DND-41 (cell line): ENCODE results near the gene SNX9.

Experiments used
- ATAC-seq: fragments of 200-7000 bp; cut with Tn5 transposase; 3 replicates; pipeline ENCODE4 v1.9.1; 2021; ENCODE audit warnings: low read depth; ENCODE audit not compliant: insufficient read depth
- DNase-seq: peaks from one replicate; pipeline ENCODE4 v3.0.0-alpha.2; 2020
- H2AFZ ChIP-seq: 2 replicates; pipeline ENCODE4 v1.6.0; 2012; ENCODE audit warnings: low read depth, low read length
- H3K27ac ChIP-seq: 2 replicates; pipeline ENCODE4 v1.5.1; 2012; ENCODE audit warnings: low read length, inconsistent platforms
- H3K27me3 ChIP-seq: fragments of 200-600 bp; sonication (generic); 2 replicates; pipeline ENCODE4 v1.6.0; 2012; ENCODE audit warnings: low read length, mild to moderate bottlenecking, inconsistent platforms; ENCODE audit not compliant: insufficient read depth, poor library complexity
- H3K36me3 ChIP-seq: 2 replicates; pipeline ENCODE4 v1.5.1; 2012; ENCODE audit warnings: low read length, inconsistent platforms; ENCODE audit not compliant: insufficient read depth
- H3K4me1 ChIP-seq: 2 replicates; pipeline ENCODE4 v1.5.1; 2012; ENCODE audit warnings: mild to moderate bottlenecking, low read length; ENCODE audit not compliant: insufficient read depth
- H3K4me2 ChIP-seq: 2 replicates; pipeline ENCODE4 v1.6.0; 2012; ENCODE audit warnings: mild to moderate bottlenecking, moderate library complexity, low read length, inconsistent platforms; ENCODE audit not compliant: insufficient read depth
- H3K4me3 ChIP-seq, 2 experiments: fragments of 200-600 bp in 1 of 2; shearing (Covaris generic) in 1 of 2; 2 replicates each; pipeline ENCODE4 v1.5.1; 2012 to 2016; ENCODE audit warnings: inconsistent platforms in 2 of 2, low read length in 2 of 2, mild to moderate bottlenecking in 2 of 2, low read depth in 1 of 2, moderate library complexity in 1 of 2
- H3K79me2 ChIP-seq: 2 replicates; pipeline ENCODE4 v1.6.0; 2012; ENCODE audit warnings: low read length, inconsistent platforms; ENCODE audit not compliant: insufficient read depth
- H3K9ac ChIP-seq: 2 replicates; pipeline ENCODE4 v1.6.0; 2012; ENCODE audit warnings: low read depth, mild to moderate bottlenecking, inconsistent platforms, low read length, moderate library complexity
- H3K9me3 ChIP-seq: 2 replicates; pipeline ENCODE4 v1.5.1; 2012; ENCODE audit warnings: low read length, moderate library complexity, mild to moderate bottlenecking, inconsistent platforms; ENCODE audit not compliant: insufficient read depth, severe bottlenecking
- H4K20me1 ChIP-seq: 2 replicates; pipeline ENCODE4 v1.6.0; 2012; ENCODE audit warnings: low read length; ENCODE audit not compliant: insufficient read depth
- CTCF ChIP-seq: IDR thresholded peaks from 2 replicates; pipeline ENCODE4 v1.5.1; 2012; ENCODE audit warnings: borderline replicate concordance, low read length, moderate library complexity, mild to moderate bottlenecking; ENCODE audit not compliant: poor library complexity, severe bottlenecking; ENCODE audit errors: extremely low read depth
- EZH2 ChIP-seq: IDR thresholded peaks from 3 replicates; pipeline ENCODE4 v1.6.1; 2012; ENCODE audit warnings: borderline replicate concordance, low read depth, mild to moderate bottlenecking, moderate library complexity, low read length, inconsistent platforms; ENCODE audit not compliant: severe bottlenecking

SNX9 gene

GRCh38 chr6:157929076-157929475, 106.0 kb downstream of the SNX9 start:
- Histone ChIP-seq H3K27me3 (no peaks in the 10 kb centered on the region), H3K36me3 (no peaks in the 10 kb centered on the region), H3K9me3 (no peaks in the 10 kb centered on the region), H3K27ac (no peak overlapping the region), H3K4me1 (no peaks in the 10 kb centered on the region), H3K79me2 (no peaks in the 10 kb centered on the region), H3K4me3 (no peak overlapping the region), H3K4me2 (no peak overlapping the region), H3K9ac (no peak overlapping the region), H2AFZ (no peak overlapping the region), H4K20me1 (no peaks in the 10 kb centered on the region)
- no peak for ATAC-seq
- TF ChIP-seq CTCF (no peak), EZH2 (no peak)
- no peak for DNase-seq

GRCh38 chr6:157929765-157930319, 106.8 kb downstream of the SNX9 start:
- Histone ChIP-seq H3K4me3 (no peak overlapping the region), H3K27ac (no peak overlapping the region), H3K36me3 (no peaks in the 10 kb centered on the region), H3K9ac (no peak overlapping the region), H4K20me1 (no peaks in the 10 kb centered on the region), H3K4me2 (no peak overlapping the region), H3K27me3 (no peaks in the 10 kb centered on the region), H3K4me1 (no peaks in the 10 kb centered on the region), H2AFZ (no peak overlapping the region), H3K9me3 (no peaks in the 10 kb centered on the region), H3K79me2 (no peaks in the 10 kb centered on the region)
- DNase-seq (no peak), ATAC-seq (no peak)
- TF ChIP-seq EZH2 (no peak), CTCF (no peak)

GRCh38 chr6:157935786-157936185, 112.7 kb downstream of the SNX9 start:
- no peaks in the 10 kb centered on the region for H3K9me3 ChIP-seq
- no peak overlapping the region for H3K9ac ChIP-seq
- H3K27me3 ChIP-seq: no peaks in the 10 kb centered on the region
- H3K79me2 ChIP-seq: no peaks in the 10 kb centered on the region
- H4K20me1 ChIP-seq: no peaks in the 10 kb centered on the region
- DNase-seq (no peak), ATAC-seq (no peak)
- H3K27ac ChIP-seq: no peak overlapping the region
- H2AFZ ChIP-seq: no peak overlapping the region
- H3K4me2 ChIP-seq: no peak overlapping the region
- H3K4me3 ChIP-seq: no peak overlapping the region
- TF ChIP-seq EZH2: no peak
- no peak for TF ChIP-seq CTCF
- H3K4me1 ChIP-seq: peaks cover 13% of the 10 kb centered on the region
- H3K36me3 ChIP-seq: no peaks in the 10 kb centered on the region

GRCh38 chr6:157937318-157937717, 114.3 kb downstream of the SNX9 start:
- no peaks in the 10 kb centered on the region for H3K9me3 ChIP-seq
- DNase-seq: no peak
- no peaks in the 10 kb centered on the region for H3K36me3 ChIP-seq
- H2AFZ ChIP-seq: no peak overlapping the region
- H3K79me2 ChIP-seq: no peaks in the 10 kb centered on the region
- H3K9ac ChIP-seq: no peak overlapping the region
- no peak for ATAC-seq
- H3K4me3 ChIP-seq: no peak overlapping the region
- 0 out of 2 replicates have a peak, but pooled peaks cover 3% of the 10 kb centered on the region for H4K20me1 ChIP-seq
- no peak overlapping the region for H3K27ac ChIP-seq
- peaks cover 29% of the 10 kb centered on the region for H3K4me1 ChIP-seq
- H3K27me3 ChIP-seq: no peaks in the 10 kb centered on the region
- TF ChIP-seq CTCF (no peak), EZH2 (no peak)
- no peak overlapping the region for H3K4me2 ChIP-seq
